CD4-positive, alpha-beta T cell treated with Interleukin-17A for 4 hours (primary cell): ENCODE results near the gene ARSB.
"Not testable (repeated sequence)": the region's sequence is repeated elsewhere in the genome, so short reads cannot be mapped to it uniquely, and the experiment has no call there.

ENCODE experiments used
- DNase-seq: peaks from one replicate; pipeline ENCODE4 v3.0.0-alpha.2; 2020; ENCODE audit warnings: mixed read lengths

The ARSB gene

DNA sequence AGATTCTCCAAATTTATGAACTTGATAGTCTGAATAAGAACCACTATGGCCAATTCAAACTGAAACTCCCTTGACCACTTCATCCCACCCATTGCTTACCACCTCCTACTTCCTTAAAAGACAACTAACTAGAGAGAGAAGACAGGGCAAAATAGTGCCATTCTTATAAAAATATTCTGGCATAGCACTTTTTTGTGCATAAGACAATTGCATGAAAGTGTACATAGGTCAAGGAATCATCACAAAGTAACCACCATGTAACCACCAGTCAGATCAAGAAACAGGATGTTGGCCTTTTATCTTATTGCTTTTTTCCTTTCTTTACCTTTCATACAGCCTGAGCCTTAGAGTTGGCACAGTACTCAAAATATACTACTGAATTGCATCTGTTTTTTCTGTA lies 8.1 kb upstream of the ARSB start:
- no peak for DNase-seq

- no peak for DNase-seq
These were observed 7.0 kb upstream of the ARSB start for GRCh38 chr5:78992146-78992545.

DNA sequence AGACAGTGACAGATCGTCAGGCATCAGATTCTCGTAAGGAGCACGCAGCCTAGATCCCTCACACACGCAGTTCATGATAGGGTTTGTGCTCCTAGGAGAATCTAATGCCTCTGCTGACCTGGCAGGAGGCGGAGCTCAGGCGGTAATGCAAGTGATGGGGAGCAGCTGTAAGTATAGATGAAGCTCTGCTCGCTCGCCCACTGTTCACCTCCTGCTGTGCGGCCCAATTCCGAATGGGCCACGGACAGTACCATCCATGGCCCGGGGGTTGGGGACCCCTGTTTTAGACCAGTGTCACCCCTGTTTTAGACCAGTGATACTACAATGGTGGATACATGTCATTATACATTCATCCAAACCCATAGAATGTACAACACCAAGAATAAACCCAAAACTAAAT lies 4.0 kb upstream of the ARSB start:
- no peak for DNase-seq

- peak; percentile 44 for DNase-seq
These were observed 664 bp upstream of the ARSB start for GRCh38 chr5:78985725-78986223.

GRCh38 chr5:78984439-78985115 lies 533 bp downstream of the ARSB start:
- DNase-seq: peak; percentile 86

DNA sequence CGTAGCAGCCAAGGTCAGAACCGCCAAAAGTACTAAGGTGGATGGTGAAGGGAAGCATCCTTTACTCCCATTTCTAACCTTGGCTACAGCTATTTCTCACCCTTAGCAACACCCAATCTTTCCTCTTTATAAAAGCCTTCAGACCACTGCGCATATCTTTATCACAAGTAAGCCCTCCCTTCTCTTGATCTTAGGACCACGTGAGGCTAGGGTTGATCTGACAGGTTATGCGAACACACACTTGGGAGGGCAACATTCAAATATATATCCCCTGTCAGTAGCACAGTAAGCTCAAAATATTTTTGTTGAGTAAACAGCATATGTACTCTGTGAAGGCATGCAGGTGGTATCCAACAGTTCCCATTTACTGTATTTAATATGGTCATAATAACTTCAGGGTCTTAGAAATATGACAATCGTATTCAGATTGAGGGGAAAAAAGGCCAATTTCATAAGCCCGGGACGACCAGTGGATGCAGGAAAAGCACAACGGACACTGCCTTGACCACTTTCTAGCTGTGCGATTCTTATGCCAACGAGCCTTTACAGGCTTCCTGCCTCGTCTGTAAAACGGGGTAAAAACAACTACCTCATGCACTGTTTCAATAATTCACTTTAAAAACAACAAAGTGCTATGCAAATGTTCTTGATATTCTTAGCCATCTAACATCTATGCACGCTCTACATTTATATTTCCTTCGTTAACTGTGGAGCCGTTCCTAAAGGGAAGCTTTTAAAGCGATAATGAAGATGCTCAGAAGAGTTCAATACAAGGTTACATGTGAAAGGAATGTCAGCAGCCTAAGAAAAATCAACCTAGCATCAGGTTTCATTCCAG lies 1.3 kb downstream of the ARSB start:
- peak; percentile 6 for DNase-seq

GRCh38 chr5:78983194-78983593 lies 1.9 kb downstream of the ARSB start:
- not testable (repeated sequence) for DNase-seq

- no peak for DNase-seq
These were observed 5.2 kb downstream of the ARSB start for GRCh38 chr5:78979909-78980308.

DNA sequence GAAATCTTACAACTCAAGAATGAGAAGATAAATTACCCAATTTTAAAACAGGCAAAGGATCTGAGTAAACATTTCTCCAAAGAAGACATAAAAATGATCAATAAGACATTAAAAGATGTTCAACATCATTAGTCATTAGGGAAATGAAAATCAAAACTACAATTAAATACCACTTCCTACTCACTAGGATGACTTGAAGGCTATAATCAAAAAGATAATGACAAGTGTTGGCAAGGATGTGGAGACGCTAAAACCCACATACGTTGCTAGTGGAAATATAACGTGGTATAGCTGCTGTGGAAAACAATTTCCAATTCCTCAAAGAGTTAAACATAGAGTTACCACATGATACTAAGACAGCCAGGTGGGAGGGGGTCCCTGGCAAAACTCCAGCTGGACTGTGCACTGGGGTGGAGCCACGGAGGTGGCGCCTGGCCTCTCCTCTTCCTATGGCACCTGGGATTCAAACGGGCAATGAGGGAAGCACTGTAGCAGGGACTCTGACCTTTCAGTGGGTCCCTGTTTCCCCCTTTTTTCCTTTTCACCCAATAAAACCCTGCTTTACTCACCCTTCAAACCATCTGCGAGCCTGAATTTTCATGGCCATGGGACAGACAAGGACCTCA lies 5.9 kb downstream of the ARSB start:
- DNase-seq: no peak

DNA sequence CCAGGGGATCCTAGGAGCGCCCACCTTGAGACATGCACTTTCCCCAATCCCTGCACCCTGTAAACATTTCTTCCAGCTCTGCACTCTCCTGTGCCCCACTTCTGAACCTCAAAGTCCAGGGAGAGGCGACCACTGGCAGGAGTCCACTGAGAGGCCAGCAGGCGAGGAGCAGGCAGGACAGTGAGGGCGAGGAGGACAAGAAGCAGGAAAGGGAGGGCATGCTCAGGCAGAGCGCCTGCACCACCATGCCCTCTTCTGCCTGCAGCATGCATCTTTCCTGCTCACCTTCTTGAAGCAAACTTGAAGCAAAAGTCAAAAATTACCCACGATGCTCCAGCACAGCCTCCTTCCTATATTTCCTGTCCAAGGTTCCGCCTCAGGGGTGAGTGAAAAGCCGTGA lies 10.1 kb downstream of the ARSB start:
- no peak for DNase-seq

DNA sequence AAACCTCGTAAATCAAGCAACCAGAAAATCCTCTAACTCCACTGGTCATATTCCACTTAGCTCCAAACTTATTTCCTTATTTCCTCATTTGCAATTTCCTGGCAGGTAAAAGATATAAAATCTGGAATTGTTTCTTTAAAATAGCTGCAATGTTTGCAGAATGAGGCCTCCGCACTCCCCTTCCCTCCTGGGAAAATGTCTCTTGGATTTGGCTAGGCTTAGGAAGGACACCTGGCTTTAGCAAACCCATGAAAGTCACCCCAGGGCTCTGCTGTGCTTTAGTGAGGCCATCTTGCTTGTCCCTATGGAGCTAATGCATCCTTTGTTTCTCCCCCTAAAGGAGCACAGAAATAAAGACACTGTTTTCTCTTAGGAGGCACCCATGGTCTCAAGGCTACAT lies 10.5 kb downstream of the ARSB start:
- DNase-seq: no peak

GRCh38 chr5:78974011-78974410 lies 11.1 kb downstream of the ARSB start:
- no peak for DNase-seq

GRCh38 chr5:78972654-78973428 lies 12.3 kb downstream of the ARSB start:
- no peak for DNase-seq

- no peak for DNase-seq
These were observed 13.1 kb downstream of the ARSB start for GRCh38 chr5:78971998-78972397.

DNA sequence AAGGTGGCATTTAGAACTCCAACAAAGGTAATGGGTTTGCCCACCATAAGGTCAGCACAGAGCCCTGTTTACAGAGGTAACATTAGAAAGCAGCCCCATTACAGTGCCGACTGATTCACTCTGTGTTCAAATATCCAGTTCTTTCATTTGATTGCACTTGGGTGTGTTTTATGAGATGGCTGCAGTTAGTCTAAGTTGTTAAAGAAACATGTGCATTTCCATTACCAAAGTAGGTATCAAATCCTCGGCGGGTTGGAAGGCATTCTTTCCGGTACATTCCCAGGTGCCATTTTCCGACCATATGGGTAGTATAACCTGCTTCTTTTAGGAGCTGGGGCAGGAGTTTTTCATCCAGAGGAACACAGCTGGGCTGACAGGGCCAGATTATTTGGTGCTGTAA lies 16.3 kb downstream of the ARSB start:
- DNase-seq: no peak

DNA sequence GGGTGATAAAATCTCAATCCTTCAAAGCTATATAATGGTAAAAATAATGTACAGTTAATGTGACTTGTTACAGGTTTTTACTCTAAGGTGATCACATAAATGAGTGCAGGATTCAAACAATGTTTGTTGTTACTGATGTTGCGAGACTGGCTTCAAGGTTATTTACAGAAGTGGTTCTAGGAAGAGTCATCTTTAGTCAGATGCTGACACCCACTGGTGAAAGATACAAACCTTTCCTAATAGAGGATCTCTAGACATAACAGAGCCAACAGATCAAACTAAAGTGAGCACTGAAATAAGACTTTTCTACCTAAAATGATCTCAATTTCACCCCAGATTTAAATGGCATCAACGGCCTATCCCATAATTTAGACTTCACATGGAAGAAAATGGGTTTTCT lies 20.2 kb downstream of the ARSB start:
- no peak for DNase-seq

- DNase-seq: no peak
These were observed 23.4 kb downstream of the ARSB start for GRCh38 chr5:78961743-78962142.

GRCh38 chr5:78959767-78960166 lies 25.3 kb downstream of the ARSB start:
- no peak for DNase-seq

DNA sequence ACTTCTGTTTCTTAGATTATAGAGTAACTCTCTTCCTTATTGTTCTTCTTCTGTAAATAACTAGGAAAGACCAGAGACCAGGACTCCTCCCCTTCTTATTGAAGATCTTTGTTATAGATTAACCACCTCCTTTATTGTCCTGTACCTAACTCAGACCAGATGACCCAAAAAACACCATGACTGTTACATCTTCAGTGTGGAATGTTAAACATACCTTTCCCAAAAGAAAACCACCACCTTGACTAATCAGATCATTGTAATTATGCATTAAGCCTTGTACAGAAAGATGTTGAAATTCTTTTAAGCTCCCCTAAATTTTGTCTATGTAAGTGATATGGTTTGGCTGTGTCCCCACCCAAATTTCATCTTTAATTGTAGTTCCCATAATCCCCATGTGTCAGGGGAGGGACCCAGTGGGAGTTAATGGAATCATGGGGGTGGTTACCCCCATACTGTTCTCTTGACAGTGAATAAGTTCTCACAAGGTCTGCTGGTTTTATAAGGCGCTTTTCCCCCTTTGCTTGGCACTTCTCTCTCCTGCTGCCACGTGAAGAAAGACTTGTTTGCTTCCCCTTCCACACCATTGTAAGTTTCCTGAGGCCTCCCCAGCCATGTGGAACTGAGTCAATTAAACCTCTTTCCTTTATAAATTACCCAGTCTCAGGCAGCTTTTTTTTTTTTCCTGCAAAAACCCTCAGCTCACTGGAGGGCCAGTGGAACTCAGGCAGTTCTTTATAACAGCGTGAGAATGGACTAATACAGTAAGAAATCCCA lies 26.3 kb downstream of the ARSB start:
- DNase-seq: no peak

GRCh38 chr5:78956901-78957300 lies 28.2 kb downstream of the ARSB start:
- DNase-seq: no peak

DNA sequence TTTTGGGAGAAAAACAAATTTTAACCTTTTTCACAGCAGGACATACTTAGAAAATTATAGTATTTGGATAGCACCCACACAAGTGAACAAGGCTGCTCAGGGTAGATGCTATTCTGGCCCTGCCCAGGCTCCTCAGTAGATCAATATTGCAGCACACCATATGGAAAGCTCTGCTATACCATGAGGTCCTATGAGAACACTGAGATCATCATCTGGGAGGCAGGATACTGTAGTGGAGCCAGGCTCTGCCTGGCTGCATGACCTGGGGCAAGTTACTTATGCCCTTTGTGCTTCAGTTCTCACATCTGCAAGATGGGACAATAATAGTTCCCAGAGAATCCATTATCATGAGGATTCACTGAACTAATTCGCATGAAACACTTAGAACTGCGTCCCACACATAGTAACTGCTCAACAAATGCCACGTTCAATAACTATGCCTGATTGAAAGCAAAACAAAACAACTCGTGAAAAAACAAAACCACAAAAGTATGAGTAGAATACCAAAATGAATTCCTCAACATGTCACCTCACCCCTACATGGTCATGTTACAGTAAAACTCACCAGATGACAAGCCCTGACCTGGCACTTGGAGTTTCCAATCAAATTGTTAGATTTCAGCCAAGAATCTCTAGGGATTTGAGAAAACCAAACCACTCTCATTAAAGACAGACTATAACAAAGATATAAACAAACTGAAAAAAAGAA lies 31.9 kb downstream of the ARSB start:
- no peak for DNase-seq

DNA sequence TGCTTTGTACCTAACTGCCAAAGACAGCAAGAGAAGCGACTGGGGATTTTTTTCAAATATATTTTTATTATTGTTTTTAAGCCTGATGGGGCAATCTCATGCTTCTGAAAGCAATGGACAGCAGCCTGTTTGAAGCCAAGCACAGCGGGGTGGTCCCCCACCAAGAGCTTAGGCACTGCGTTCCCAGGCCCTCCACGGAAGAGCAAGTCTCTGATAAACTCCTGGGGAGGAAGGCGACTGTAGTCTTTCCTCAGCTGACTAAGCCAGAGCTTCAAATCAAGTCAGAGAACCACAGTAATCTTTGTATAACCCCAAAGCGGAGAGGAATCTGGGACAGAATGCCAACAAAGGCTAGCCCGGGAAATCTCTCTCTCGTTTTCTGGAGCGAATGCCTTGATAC lies 54.4 kb downstream of the ARSB start:
- DNase-seq: no peak
